HT1080 (cell line): ENCODE measurements around the gene COL6A1. TPM values are rescaled to one million over a fixed set of nuclear protein-coding genes. Genes with fewer than 3 reads are reported as not detected.
"Not testable (repeated sequence)": the region's sequence is repeated elsewhere in the genome, so short reads cannot be mapped to it uniquely, and the experiment has no call there.

Experiments used
- DNase-seq: peaks from one replicate; pipeline ENCODE4 v3.0.0-alpha.2; 2015; ENCODE audit warnings: low read depth
- total RNA-seq: library from RNA; depleted of rRNA; stranded (reverse); fragments of >200 nt; shearing (Covaris generic); gene quantifications from 2 replicates; pipeline ENCODE4 v1.2.3, GENCODE V29; 2014

Gene COL6A1
- total RNA-seq, 1 experiment from 2014 or later: 95.1 TPM

GRCh38 chr21:46003575-46004007, 22.0 kb downstream of the COL6A1 start:
- DNase-seq: no peak

- DNase-seq: no peak
Measured at GRCh38 chr21:46004168-46004861, 22.7 kb downstream of the COL6A1 start.

- no peak for DNase-seq
Measured at GRCh38 chr21:46005081-46005480, 23.5 kb downstream of the COL6A1 start.

GRCh38 chr21:46005481-46005881, 23.9 kb downstream of the COL6A1 start:
- DNase-seq: no peak

GRCh38 chr21:46005894-46006546, 24.4 kb downstream of the COL6A1 start:
- DNase-seq: not testable (repeated sequence)

- no peak for DNase-seq
Measured at GRCh38 chr21:46006547-46007491, 25.2 kb downstream of the COL6A1 start.

GRCh38 chr21:46007492-46007868, 25.9 kb downstream of the COL6A1 start:
- DNase-seq: no peak

GRCh38 chr21:46008893-46009621, 27.5 kb downstream of the COL6A1 start:
- DNase-seq: no peak

GRCh38 chr21:46009951-46010705, 28.6 kb downstream of the COL6A1 start:
- no peak for DNase-seq

GRCh38 chr21:46011267-46011967, 29.8 kb downstream of the COL6A1 start:
- DNase-seq: no peak

GRCh38 chr21:46012154-46012553, 30.6 kb downstream of the COL6A1 start:
- no peak for DNase-seq

- no peak for DNase-seq
Measured at GRCh38 chr21:46014828-46015227, 33.3 kb downstream of the COL6A1 start.

GRCh38 chr21:46017148-46017547, 35.6 kb downstream of the COL6A1 start:
- DNase-seq: no peak

- no peak for DNase-seq
Measured at GRCh38 chr21:46017695-46018094, 36.1 kb downstream of the COL6A1 start.

GRCh38 chr21:46018615-46019014, 37.0 kb downstream of the COL6A1 start:
- DNase-seq: no peak

- DNase-seq: no peak
Measured at GRCh38 chr21:46020581-46020980, 39.0 kb downstream of the COL6A1 start.

GRCh38 chr21:46021398-46021797, 39.8 kb downstream of the COL6A1 start:
- DNase-seq: no peak

GRCh38 chr21:46021978-46022544, 40.5 kb downstream of the COL6A1 start:
- DNase-seq: no peak
